ENCODE measurements around the gene TNF. TPM values are rescaled to one million over a fixed set of nuclear protein-coding genes. Genes with fewer than 3 reads are reported as not detected.

Gene TNF
- total and polyA plus RNA-seq, 2 of the 13 experiments (the other 11 are each of a cell fraction or from before 2014, with no cell fraction given), result not detected

DNA sequence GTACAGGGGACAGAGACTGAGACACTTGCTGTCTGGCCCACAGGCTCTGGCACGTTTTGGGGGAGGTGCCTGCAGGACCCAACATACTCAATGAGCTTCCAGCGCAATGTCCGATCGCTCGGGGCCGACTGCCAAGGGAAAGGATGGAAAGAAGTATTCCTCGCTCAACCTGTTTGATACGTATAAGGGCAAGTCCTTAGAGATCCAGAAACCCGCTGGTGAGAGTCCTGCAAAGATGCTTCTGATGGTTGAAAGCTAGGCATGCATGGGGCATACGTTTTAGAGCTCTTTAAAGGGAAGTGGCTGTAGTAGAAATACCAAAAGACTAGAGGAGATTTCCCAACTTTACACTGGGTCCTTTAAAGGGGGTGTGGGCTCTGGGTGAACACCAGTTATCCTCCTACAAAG is 47.3 kb downstream of the TNF start:
- POLR2A ChIA-PET, result interaction anchor here (0.5 to 4.8 kb wide), 6 partner anchors 22 to 81 kb away, joined by 3 to 78 read pairs (median 22); partner anchors contain the start of genes APOM, BAG6, DDX39B and GPANK1

DNA sequence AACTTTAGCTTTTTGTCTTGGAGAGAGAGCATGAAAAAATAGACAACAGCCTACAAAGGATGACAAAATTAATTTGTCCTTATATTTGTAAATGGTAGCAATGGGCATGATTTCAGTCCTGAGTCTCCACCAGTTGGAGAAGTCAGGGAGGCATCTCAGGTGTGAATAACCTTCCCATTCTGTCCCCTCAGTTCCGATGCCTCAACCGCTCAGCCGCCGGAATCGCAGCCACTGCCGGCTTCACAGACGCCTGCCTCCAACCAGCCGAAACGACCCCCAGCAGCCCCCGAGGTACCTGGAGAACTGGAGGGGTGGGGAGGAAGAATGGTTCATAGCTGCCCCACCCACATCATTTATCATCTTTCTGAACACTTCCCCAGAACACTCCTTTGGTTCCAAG is 48.7 kb downstream of the TNF start:
- H3K9ac ChIP-seq (ENCODE audit: insufficient read depth, low read depth, low read length), result no peak overlapping the region
- no peak overlapping the region for H2AFZ ChIP-seq (ENCODE audit: low read length)
- no peak for ATAC-seq
- H3K36me3 ChIP-seq (replicated peaks in 1 of 2; ENCODE audit: control insufficient read depth in 1 of 2, insufficient read depth in 2 of 2, low read length in 2 of 2), result peaks cover 50 to 66% of the 10 kb centered on the region in 2 experiments
- DNase-seq (ENCODE audit: low spot score), result no peak
- 99% methylated on average over 10 of the region's 10 CpGs for WGBS (ENCODE audit: low lambda C conversion rate)
- in situ Hi-C loops (cut with HindIII; ENCODE audit: extremely low pct_ligation_motif_present, low pct_unique_long_range_greater_than_20kb) (no loop called here), intact Hi-C loops (cut with micrococcal nuclease; ENCODE audit: unreplicated experiment) (loop anchor here (5.0 kb wide), 1 partner anchor 43 kb away; the partner anchor contains the start of genes CSNK2B and LY6G5B)
- no peaks in the 10 kb centered on the region for H3K9me3 ChIP-seq (ENCODE audit: low read length)
- H3K4me3 ChIP-seq (replicated peaks in 1 of 3; ENCODE audit: insufficient read depth in 1 of 3, low read depth in 2 of 3, low read length in 3 of 3), result no peak overlapping the region
- no peaks in the 10 kb centered on the region; a peak in 1 of 5 replicates for H3K27me3 ChIP-seq (ENCODE audit: control insufficient read depth in 1 of 2, insufficient read depth in 2 of 2, low read length in 2 of 2)
- peaks cover 11% of the 10 kb centered on the region; the same call in 1 of the 2 replicates for H4K20me1 ChIP-seq (ENCODE audit: insufficient read depth, low read length)
- BruUV-seq (replicated peaks), result no TSS peak
- H3K4me1 ChIP-seq (ENCODE audit: insufficient read depth, low read length), result peaks cover 20% of the 10 kb centered on the region
- no peak overlapping the region for H3K4me2 ChIP-seq (ENCODE audit: low read depth, low read length)
- ChIA-PET CTCF (ENCODE audit: low intra/inter-chr PET ratio, low total read pairs) (no interaction called here), POLR2A (interaction anchor here (3.4 kb wide), 1 partner anchor 28 kb away, joined by 11 read pairs; the partner anchor contains the start of gene BAG6)
- no peak overlapping the region for H3K27ac ChIP-seq (ENCODE audit: extremely low read length, insufficient read depth, low read length)
- FAIRE-seq, result no peak
- H3K79me2 ChIP-seq (ENCODE audit: insufficient read depth, low read length), result peaks cover 37% of the 10 kb centered on the region
- TF ChIP-seq ATF2 (CRISPR knock-in tag; IDR thresholded peaks at IDR 0.05), result no peak
- TF ChIP-seq ZBTB20 (CRISPR knock-in tag; IDR thresholded peaks at IDR 0.05; ENCODE audit: borderline replicate concordance, low read depth), result no peak
- TF ChIP-seq ZFP37 (CRISPR knock-in tag; IDR thresholded peaks at IDR 0.05; ENCODE audit: borderline replicate concordance), result no peak
- no peak for TF ChIP-seq PTBP1 (IDR thresholded peaks at IDR 0.05; ENCODE audit: low read depth, low read length, poor library complexity, severe bottlenecking)
- no peak for TF ChIP-seq ZNF589 (CRISPR knock-in tag; conservative IDR thresholded peaks at IDR 0.05)
- no peak for TF ChIP-seq PRPF4 (IDR thresholded peaks at IDR 0.05; ENCODE audit: low read depth, low read length, poor library complexity, severe bottlenecking)
- TF ChIP-seq SAP130 (CRISPR knock-in tag; IDR thresholded peaks at IDR 0.05; ENCODE audit: low read depth), result no peak
- TF ChIP-seq KMT2B (CRISPR knock-in tag; IDR thresholded peaks at IDR 0.05), result no peak
- TF ChIP-seq ZNF574 (CRISPR knock-in tag; IDR thresholded peaks at IDR 0.05), result no peak
- no peak for TF ChIP-seq HCFC1 (IDR thresholded peaks at IDR 0.05; ENCODE audit: low read depth, low read length)

More for the DNA sequence above, 47.3 kb downstream of the TNF start:
- Histone ChIP-seq H4K20me1 (ENCODE audit: insufficient read depth, low read length) (peaks cover 11% of the 10 kb centered on the region; the same call in 1 of the 2 replicates), H3K4me1 (ENCODE audit: insufficient read depth, low read length) (peaks cover 21% of the 10 kb centered on the region), H3K4me2 (ENCODE audit: low read depth, low read length) (peak overlapping the region; percentile 98), H3K27ac (ENCODE audit: extremely low read length, insufficient read depth, low read length) (no peak overlapping the region), H3K4me3 (replicated peaks in 1 of 3; ENCODE audit: insufficient read depth in 1 of 3, low read depth in 2 of 3, low read length in 3 of 3) (peak overlapping the region in 1 of 3 experiments; percentile 100; a peak in 1 of 6 replicates), H3K36me3 (replicated peaks in 1 of 2; ENCODE audit: control insufficient read depth in 1 of 2, insufficient read depth in 2 of 2, low read length in 2 of 2) (peaks cover 41 to 52% of the 10 kb centered on the region in 2 experiments), H2AFZ (ENCODE audit: low read length) (no peak overlapping the region), H3K79me2 (ENCODE audit: insufficient read depth, low read length) (peaks cover 37% of the 10 kb centered on the region), H3K27me3 (ENCODE audit: control insufficient read depth in 1 of 2, insufficient read depth in 2 of 2, low read length in 2 of 2) (no peaks in the 10 kb centered on the region; a peak in 1 of 5 replicates), H3K9me3 (ENCODE audit: low read length) (no peaks in the 10 kb centered on the region), H3K9ac (ENCODE audit: insufficient read depth, low read depth, low read length) (peak overlapping the region; percentile 97; the same call in 1 of the 2 replicates)
- intact Hi-C loops (cut with micrococcal nuclease; ENCODE audit: unreplicated experiment) (loop anchor here (5.0 kb wide), 1 partner anchor 45 kb away; the partner anchor contains the start of genes CSNK2B and LY6G5B), in situ Hi-C loops (cut with HindIII; ENCODE audit: extremely low pct_ligation_motif_present, low pct_unique_long_range_greater_than_20kb) (no loop called here)
- DNase-seq (ENCODE audit: low spot score) (no peak), FAIRE-seq (no peak), ATAC-seq (no peak)
- WGBS (ENCODE audit: low lambda C conversion rate), result 92% methylated on average over 10 of the region's 10 CpGs
- CTCF ChIA-PET (ENCODE audit: low intra/inter-chr PET ratio, low total read pairs), result no interaction called here
- TF ChIP-seq SMYD3 (CRISPR knock-in tag; IDR thresholded peaks at IDR 0.05) (0 out of 2 replicates have a peak, but pooled peaks have one; percentile 53), POLR2G (IDR thresholded peaks at IDR 0.05; ENCODE audit: low read depth, low read length) (peak; percentile 27; the same call in 1 of the 2 replicates), POLR2AphosphoS2 (IDR thresholded peaks at IDR 0.05; ENCODE audit: low read depth, low read length) (no peak), MXD1 (CRISPR knock-in tag; IDR thresholded peaks at IDR 0.05) (0 out of 2 replicates have a peak, but pooled peaks have one; percentile 10), KDM5B (CRISPR knock-in tag; IDR thresholded peaks at IDR 0.05; ENCODE audit: borderline replicate concordance) (no peak)
- no TSS peak for BruUV-seq (replicated peaks)
